GM12892 (cell line): ENCODE results near the gene PLSCR5.

ENCODE experiments used
- DNase-seq: peaks from one replicate; pipeline ENCODE4 v3.0.0; 2011; ENCODE audit not compliant: insufficient read length
- FAIRE-seq: peaks from 2 replicates; lab custom pipeline; 2011; peaks lifted over from hg19 to GRCh38; lab: Jason Lieb, UNC
- POLR2A ChIP-seq: IDR thresholded peaks from 2 replicates; pipeline ENCODE4 v1.6.1; 2011; ENCODE audit warnings: low read depth, low read length, control low read depth
- POLR2AphosphoS5 ChIP-seq: IDR thresholded peaks from 2 replicates; pipeline ENCODE4 v1.6.1; 2011; ENCODE audit warnings: low read depth, low read length, control low read depth
- TAF1 ChIP-seq: IDR thresholded peaks from 2 replicates; pipeline ENCODE4 v1.6.1; 2011; ENCODE audit warnings: low read depth, mild to moderate bottlenecking, control low read depth, low read length, borderline replicate concordance

PLSCR5 gene

DNA sequence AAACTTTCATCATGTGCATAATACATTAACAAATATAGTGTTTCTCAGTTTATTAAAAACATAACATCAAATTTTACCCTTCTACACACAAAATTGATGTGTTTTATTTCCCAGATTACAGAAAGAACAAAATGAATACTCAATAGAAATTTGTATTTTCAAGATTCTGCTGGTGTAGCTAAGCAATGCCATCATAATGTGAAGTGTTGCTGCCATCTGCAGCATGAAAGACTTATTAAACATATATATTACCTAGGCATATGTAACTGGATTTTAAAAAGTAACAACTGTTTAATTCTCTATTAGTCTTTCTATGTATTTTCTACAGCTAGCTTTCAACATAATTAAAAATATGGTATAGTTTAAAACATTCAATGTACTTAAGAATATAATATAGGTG lies 27.5 kb downstream of the PLSCR5 start:
- FAIRE-seq (no peak), DNase-seq (no peak)

GRCh38 chr3:146575636-146576035 lies 29.5 kb downstream of the PLSCR5 start:
- FAIRE-seq: no peak
- DNase-seq: no peak
- TF ChIP-seq POLR2AphosphoS5 (no peak), POLR2A (no peak), TAF1 (no peak)

More for the DNA sequence above, 27.5 kb downstream of the PLSCR5 start:
- TF ChIP-seq POLR2A: no peak
- no peak for TF ChIP-seq POLR2AphosphoS5
- no peak for TF ChIP-seq TAF1

GRCh38 chr3:146574173-146574572 lies 31.0 kb downstream of the PLSCR5 start:
- FAIRE-seq (no peak), DNase-seq (no peak)
- TF ChIP-seq POLR2A: no peak
- no peak for TF ChIP-seq TAF1
- no peak for TF ChIP-seq POLR2AphosphoS5

DNA sequence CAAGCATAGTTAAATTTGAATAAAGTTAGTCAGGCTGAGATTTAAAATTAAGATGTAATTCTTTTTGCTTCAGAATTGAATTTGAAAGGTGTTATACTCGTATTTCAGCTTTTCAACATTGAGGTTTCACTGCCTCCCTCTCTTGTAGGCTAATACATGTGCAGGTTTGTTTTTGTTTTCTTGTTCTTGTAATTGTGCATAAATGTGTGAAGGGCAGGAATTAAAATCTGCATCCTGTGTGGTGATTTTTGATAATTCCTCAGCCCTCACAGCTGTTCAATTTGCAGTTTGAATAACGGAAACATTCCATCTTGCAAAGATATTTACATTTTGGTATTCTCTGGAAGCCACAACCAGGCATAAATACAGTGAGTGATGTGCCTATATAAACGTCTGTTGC lies 35.8 kb downstream of the PLSCR5 start:
- FAIRE-seq (no peak), DNase-seq (no peak)
- TF ChIP-seq POLR2AphosphoS5: no peak
- TF ChIP-seq POLR2A: no peak
- TF ChIP-seq TAF1: no peak

DNA sequence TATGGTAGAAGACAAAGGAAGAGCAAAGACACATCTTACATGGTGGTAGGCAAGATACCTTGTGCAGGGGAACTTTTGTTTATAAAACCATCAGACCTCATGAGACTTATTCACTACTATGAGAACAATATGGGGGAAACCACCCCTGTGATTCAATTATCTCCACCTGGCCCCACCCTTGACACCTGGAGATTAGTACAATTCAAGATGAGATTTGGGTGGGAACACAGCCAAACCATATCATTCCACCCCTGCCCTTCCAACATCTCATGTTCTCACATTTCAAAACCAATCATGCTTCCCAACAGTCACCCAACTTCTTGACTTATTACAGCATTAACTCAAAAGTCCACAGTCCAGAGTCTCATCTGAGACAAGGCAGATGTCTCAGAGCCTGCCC lies 39.0 kb downstream of the PLSCR5 start:
- DNase-seq (no peak), FAIRE-seq (no peak)
- TF ChIP-seq TAF1: no peak
- TF ChIP-seq POLR2A: no peak
- TF ChIP-seq POLR2AphosphoS5: no peak

GRCh38 chr3:146561879-146562278 lies 43.3 kb downstream of the PLSCR5 start:
- no peak for DNase-seq
- TF ChIP-seq POLR2A: no peak
- FAIRE-seq: no peak

DNA sequence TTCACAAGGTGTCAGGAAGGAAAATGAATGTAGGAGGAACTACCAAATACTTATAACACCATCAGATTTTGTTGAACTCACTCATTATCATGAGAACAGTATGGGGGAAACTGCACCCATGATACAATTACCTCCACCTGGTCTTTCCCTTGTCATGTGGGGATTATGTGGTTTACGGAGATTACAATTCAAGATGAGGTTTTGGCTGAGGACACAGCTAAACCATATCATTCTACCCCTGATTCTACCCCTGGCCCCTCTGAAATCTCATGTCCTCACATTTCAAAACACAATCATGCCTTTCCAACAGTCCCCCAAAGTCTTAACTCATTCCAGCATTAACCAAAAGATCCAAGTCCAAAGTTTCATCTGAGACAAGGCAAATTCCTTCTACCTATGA lies 43.7 kb downstream of the PLSCR5 start:
- FAIRE-seq: no peak
- no peak for DNase-seq
- TF ChIP-seq TAF1: no peak
- no peak for TF ChIP-seq POLR2A
- no peak for TF ChIP-seq POLR2AphosphoS5

- TF ChIP-seq TAF1 (no peak), POLR2AphosphoS5 (no peak), POLR2A (no peak)
- no peak for FAIRE-seq
These were observed 44.5 kb downstream of the PLSCR5 start for GRCh38 chr3:146560678-146561077.

DNA sequence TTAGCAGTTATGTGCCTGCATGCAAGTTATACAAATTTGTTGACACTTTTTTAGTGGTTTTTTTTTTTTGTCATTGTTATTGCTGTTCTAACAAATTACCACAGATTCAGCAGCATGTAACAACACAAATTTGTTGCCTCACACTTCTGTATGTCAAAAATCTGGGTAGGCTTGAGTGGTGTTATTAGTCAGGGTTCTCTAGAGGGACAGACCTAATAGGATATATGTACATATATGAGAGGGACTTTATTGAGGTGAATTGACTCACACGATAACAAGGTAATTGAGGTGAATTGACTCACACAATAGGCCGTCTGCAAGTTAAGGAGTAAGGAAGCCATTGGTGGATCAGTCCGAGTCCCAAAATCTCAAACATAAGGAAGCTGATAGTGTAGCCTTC lies 45.8 kb downstream of the PLSCR5 start:
- TF ChIP-seq POLR2AphosphoS5 (no peak), TAF1 (no peak), POLR2A (no peak)
- DNase-seq (no peak), FAIRE-seq (no peak)

More at GRCh38 chr3:146560678-146561077, 44.5 kb downstream of the PLSCR5 start:
- DNase-seq: no peak

DNA sequence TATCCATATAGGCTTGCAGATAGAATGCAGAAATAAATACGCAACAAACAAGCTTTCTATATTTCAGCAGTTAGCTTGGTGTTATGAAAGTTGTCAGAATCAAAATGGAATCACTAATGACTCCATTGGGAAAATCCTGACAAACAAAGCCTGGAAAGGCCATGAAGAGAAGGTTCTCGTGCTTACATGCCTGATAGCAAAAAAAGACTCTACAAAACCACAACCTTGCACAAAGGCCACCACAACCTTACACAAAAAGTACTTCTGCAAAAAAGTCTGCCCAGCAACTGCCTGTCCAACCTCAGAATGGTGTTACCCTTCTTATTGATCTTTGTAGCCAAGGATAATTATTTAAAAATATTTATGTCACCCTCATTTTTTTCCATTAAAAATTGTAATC lies 46.4 kb downstream of the PLSCR5 start:
- no peak for FAIRE-seq
- no peak for TF ChIP-seq POLR2A
- TF ChIP-seq POLR2AphosphoS5: no peak
- TF ChIP-seq TAF1: no peak
- DNase-seq: no peak

DNA sequence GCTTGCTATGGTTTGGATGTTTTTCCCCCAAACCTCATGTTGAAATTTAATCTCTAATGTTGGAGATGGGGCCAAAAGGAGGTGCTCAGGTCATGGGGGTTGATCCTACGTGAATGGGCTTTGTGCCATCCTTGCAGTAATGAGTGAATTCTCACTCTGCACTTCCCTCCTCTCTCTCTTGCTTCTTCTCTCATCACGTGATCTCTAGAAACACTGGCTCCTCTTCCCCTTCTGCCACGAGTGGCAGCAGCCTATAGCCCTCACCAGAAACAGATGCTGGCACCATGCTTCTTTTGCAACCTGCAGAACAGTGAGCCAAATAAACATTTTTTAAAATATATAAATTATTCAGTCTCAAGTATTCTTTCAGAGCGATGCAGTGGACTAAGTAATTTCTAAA lies 47.4 kb downstream of the PLSCR5 start:
- no peak for TF ChIP-seq TAF1
- no peak for TF ChIP-seq POLR2A
- no peak for TF ChIP-seq POLR2AphosphoS5
- no peak for DNase-seq
- FAIRE-seq: no peak

GRCh38 chr3:146555311-146555710 lies 49.8 kb downstream of the PLSCR5 start:
- no peak for TF ChIP-seq TAF1
- TF ChIP-seq POLR2AphosphoS5: no peak
- no peak for TF ChIP-seq POLR2A
- no peak for DNase-seq
- FAIRE-seq: no peak
